ENCODE results near the gene ASTN1.

GRCh38 chr1:176841238-176841637 is 323.3 kb downstream of the ASTN1 start:
- TF ChIP-seq POLR2AphosphoS5 (IDR thresholded peaks at IDR 0.05; ENCODE audit: borderline replicate concordance, low read depth, low read length) (no peak), EZH2 (IDR thresholded peaks at IDR 0.05) (no peak), FOXP2 (optimal IDR thresholded peaks at IDR 0.05; ENCODE audit: control extremely low read depth, extremely low read length, insufficient read depth) (no peak)
